ENCODE data around the gene ROBO1. TPM values are rescaled to one million over a fixed set of nuclear protein-coding genes. Genes with fewer than 3 reads are reported as not detected.

The ROBO1 gene
- total and polyA plus RNA-seq, 2 of the 8 experiments (the other 6 are each of a cell fraction or from before 2014, with no cell fraction given) = 51.4 to 91.0 TPM

DNA sequence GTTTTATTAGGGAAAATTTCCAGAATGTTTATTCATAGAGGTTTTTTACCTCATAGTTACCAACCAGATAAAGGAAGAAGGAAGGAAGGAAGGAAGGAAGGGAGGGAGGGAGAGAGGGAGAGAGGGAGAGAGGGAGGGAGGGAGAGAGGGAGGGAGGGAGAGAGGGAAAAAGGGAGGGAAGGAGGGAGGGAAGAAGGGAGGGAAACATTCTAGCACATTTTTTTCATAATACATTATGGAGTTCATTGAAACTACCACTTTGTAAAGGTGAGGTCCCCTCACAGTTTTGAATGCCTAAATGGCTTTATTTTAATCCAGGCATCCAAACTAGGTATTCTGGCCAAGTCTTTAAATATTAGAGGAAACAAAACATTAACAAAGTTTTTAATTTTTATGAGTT is 1049.1 kb downstream of the ROBO1 start:
- FAIRE-seq (no peak), DNase-seq (ENCODE audit: low read depth in 1 of 2, low spot score in 2 of 2) (no peak)
- Histone ChIP-seq H3K18ac (ENCODE audit: extremely low read depth, low read length) (no peak overlapping the region), H3K36me3 (ENCODE audit: control insufficient read depth in 2 of 4, insufficient read depth in 4 of 4, low read length in 3 of 4) (peaks cover 0 to 8% (median 0%) of the 10 kb centered on the region in 4 experiments; a peak in 3 of 8 replicates), H3K56ac (replicated peaks; ENCODE audit: insufficient read length, low read depth, low read length) (no peak overlapping the region), H3K27ac (ENCODE audit: low read depth, low read length) (no peak overlapping the region), H2AFZ (ENCODE audit: low read length) (no peak overlapping the region), H2BK20ac (ENCODE audit: low read length) (no peak overlapping the region), H3K4ac (replicated peaks; ENCODE audit: insufficient read length, low read depth, low read length) (no peak overlapping the region), H4K5ac (ENCODE audit: insufficient read length, low read depth, low read length) (no peak overlapping the region), H2BK15ac (ENCODE audit: low read length) (no peak overlapping the region), H4K20me1 (replicated peaks in 1 of 2; ENCODE audit: control insufficient read depth in 1 of 2, insufficient read depth in 2 of 2, low read length in 2 of 2) (no peaks in the 10 kb centered on the region), H3K79me2 (ENCODE audit: control insufficient read depth in 1 of 2, insufficient read depth in 2 of 2, low read length in 2 of 2) (no peaks in the 10 kb centered on the region), H3K79me1 (ENCODE audit: low read depth, low read length) (no peaks in the 10 kb centered on the region), H2BK12ac (ENCODE audit: low read depth, low read length) (no peak overlapping the region), H4K8ac (ENCODE audit: extremely low read depth, insufficient read depth, low read length) (no peak overlapping the region), H4K91ac (replicated peaks; ENCODE audit: insufficient read length, low read length) (no peak overlapping the region), H2BK120ac (replicated peaks; ENCODE audit: low read depth, low read length) (no peak overlapping the region), H3K23me2 (ENCODE audit: low read depth, low read length) (no peaks in the 10 kb centered on the region), H2BK5ac (ENCODE audit: low read depth, low read length) (no peak overlapping the region), H3K27me3 (replicated peaks in 1 of 4; ENCODE audit: control insufficient read depth in 3 of 4, extremely low read depth in 1 of 4, insufficient read depth in 3 of 4, low read length in 3 of 4) (no peaks in the 10 kb centered on the region), H3K4me1 (replicated peaks in 1 of 4; ENCODE audit: control insufficient read depth in 3 of 4, insufficient read depth in 4 of 4, low read length in 3 of 4) (peaks cover 0 to 3% (median 0%) of the 10 kb centered on the region in 4 experiments; a peak in 1 of 7 replicates), H3K23ac (ENCODE audit: insufficient read length) (no peak overlapping the region), H3K14ac (ENCODE audit: insufficient read length) (no peak overlapping the region), H3K4me3 (ENCODE audit: extremely low read depth in 1 of 4, insufficient read depth in 2 of 4, low read depth in 3 of 4, low read length in 4 of 4) (no peak overlapping the region), H3K9me3 (ENCODE audit: insufficient read depth in 2 of 2, low read depth in 1 of 2, low read length in 1 of 2) (no peaks in the 10 kb centered on the region), H3K9ac (replicated peaks in 1 of 4; ENCODE audit: extremely low read depth in 1 of 4, low read depth in 3 of 4, low read length in 3 of 4) (no peak overlapping the region), H2AK5ac (ENCODE audit: low read depth, low read length) (no peak overlapping the region), H3K4me2 (ENCODE audit: insufficient read depth in 1 of 2, low read depth in 2 of 2, low read length in 2 of 2) (no peak overlapping the region)
- TF ChIP-seq NANOG (IDR thresholded peaks at IDR 0.05; ENCODE audit: insufficient read depth, low read depth, low read length, poor library complexity, severe bottlenecking) (no peak), SIN3A (conservative IDR thresholded peaks at IDR 0.05 in 1 of 2, IDR thresholded peaks at IDR 0.05 in 1 of 2; ENCODE audit: low read depth in 1 of 2, low read length in 2 of 2) (no peak), TEAD4 (IDR thresholded peaks at IDR 0.05; ENCODE audit: low read depth, low read length) (no peak), BCL11A (IDR thresholded peaks at IDR 0.05; ENCODE audit: low read depth in 2 of 2, low read length in 2 of 2) (no peak), YY1 (IDR thresholded peaks at IDR 0.05; ENCODE audit: low read depth, low read length) (no peak), SRF (IDR thresholded peaks at IDR 0.05; ENCODE audit: low read depth, low read length) (no peak), CBX8 (IDR thresholded peaks at IDR 0.05; ENCODE audit: borderline replicate concordance, low read depth, low read length) (no peak), SAP30 (IDR thresholded peaks at IDR 0.05; ENCODE audit: insufficient read depth, insufficient replicate concordance, low read length) (no peak), EZH2 (IDR thresholded peaks at IDR 0.05; ENCODE audit: low read depth, low read length, severe bottlenecking) (no peak), RAD21 (IDR thresholded peaks at IDR 0.05 in 1 of 2, conservative IDR thresholded peaks at IDR 0.05 in 1 of 2; ENCODE audit: low read depth in 2 of 2, low read length in 2 of 2) (no peak), KDM1A (IDR thresholded peaks at IDR 0.05; ENCODE audit: borderline replicate concordance, low read length) (no peak), GABPA (IDR thresholded peaks at IDR 0.05; ENCODE audit: borderline replicate concordance, insufficient read depth, low read length) (no peak)
- TF ChIP-seq, protein P1, sequence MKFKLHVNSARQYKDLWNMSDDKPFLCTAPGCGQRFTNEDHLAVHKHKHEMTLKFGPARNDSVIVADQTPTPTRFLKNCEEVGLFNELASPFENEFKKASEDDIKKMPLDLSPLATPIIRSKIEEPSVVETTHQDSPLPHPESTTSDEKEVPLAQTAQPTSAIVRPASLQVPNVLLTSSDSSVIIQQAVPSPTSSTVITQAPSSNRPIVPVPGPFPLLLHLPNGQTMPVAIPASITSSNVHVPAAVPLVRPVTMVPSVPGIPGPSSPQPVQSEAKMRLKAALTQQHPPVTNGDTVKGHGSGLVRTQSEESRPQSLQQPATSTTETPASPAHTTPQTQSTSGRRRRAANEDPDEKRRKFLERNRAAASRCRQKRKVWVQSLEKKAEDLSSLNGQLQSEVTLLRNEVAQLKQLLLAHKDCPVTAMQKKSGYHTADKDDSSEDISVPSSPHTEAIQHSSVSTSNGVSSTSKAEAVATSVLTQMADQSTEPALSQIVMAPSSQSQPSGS (IDR thresholded peaks at IDR 0.05; ENCODE audit: low read length) = no peak
- POLR2A ChIA-PET (ENCODE audit: partially characterized antibody) = no interaction called here
- CTCF ChIA-PET (ENCODE audit: partially characterized antibody) = no interaction called here
